Karpas-422 (cell line): ENCODE results near the gene AFAP1L2. TPM values are rescaled to one million over a fixed set of nuclear protein-coding genes. Genes with fewer than 3 reads are reported as not detected.

Experiments
- DNase-seq: peaks from one replicate; pipeline ENCODE4 v3.0.0-alpha.2; 2015
- H2AFZ ChIP-seq: fragments of 200-600 bp; sonication (generic); 2 replicates; pipeline ENCODE4 v1.6.1; 2014; ENCODE audit warnings: antibody characterized with exemption, low read length, mixed read lengths
- H3K27ac ChIP-seq: fragments of 200-600 bp; sonication (generic); 2 replicates; pipeline ENCODE4 v1.5.1; 2014; ENCODE audit warnings: mild to moderate bottlenecking, low read length, moderate library complexity
- H3K27me3 ChIP-seq: fragments of 200-600 bp; sonication (generic); 2 replicates; pipeline ENCODE4 v1.6.1; 2014; ENCODE audit warnings: low read length, mixed read lengths
- H3K36me3 ChIP-seq: fragments of 200-600 bp; sonication (generic); 2 replicates; pipeline ENCODE4 v1.6.1; 2014; ENCODE audit warnings: low read length, mixed read lengths; ENCODE audit not compliant: insufficient read depth
- H3K4me1 ChIP-seq: fragments of 200-600 bp; sonication (generic); 2 replicates; pipeline ENCODE4 v1.6.1; 2014; ENCODE audit warnings: mild to moderate bottlenecking, low read length, mixed read lengths
- H3K4me2 ChIP-seq: fragments of 200-600 bp; sonication (generic); 2 replicates; pipeline ENCODE4 v1.6.1; 2014; ENCODE audit warnings: low read length, low read depth, mild to moderate bottlenecking; ENCODE audit not compliant: poor library complexity, severe bottlenecking
- H3K4me3 ChIP-seq: fragments of 200-600 bp; sonication (generic); 2 replicates; pipeline ENCODE4 v1.5.1; 2014; ENCODE audit warnings: mild to moderate bottlenecking, antibody characterized with exemption, low read length, mixed read lengths
- H3K79me2 ChIP-seq: fragments of 200-600 bp; sonication (generic); 2 replicates; pipeline ENCODE4 v1.6.1; 2014; ENCODE audit warnings: mild to moderate bottlenecking, low read length, mixed read lengths
- H3K9ac ChIP-seq: fragments of 200-600 bp; sonication (generic); 2 replicates; pipeline ENCODE4 v1.6.0; 2014; ENCODE audit warnings: low read length
- H3K9me2 ChIP-seq: fragments of 200-600 bp; sonication (generic), shearing (Covaris generic); replicated peaks from 2 replicates; pipeline ENCODE4 v1.6.0; 2014; ENCODE audit warnings: mild to moderate bottlenecking, low read length, moderate library complexity; ENCODE audit not compliant: insufficient read depth
- H3K9me3 ChIP-seq: fragments of 300-700, 200-600 bp; sonication (generic); 2 replicates; pipeline ENCODE4 v1.6.1; 2014; ENCODE audit warnings: low read length, mixed read lengths
- H4K20me1 ChIP-seq: fragments of 200-600 bp; sonication (generic); 2 replicates; pipeline ENCODE4 v1.6.1; 2014; ENCODE audit warnings: mild to moderate bottlenecking, antibody characterized with exemption, low read length, low read depth; ENCODE audit not compliant: insufficient read depth
- total RNA-seq: library from RNA; depleted of rRNA; stranded (reverse); fragments of >200 nt; shearing (Covaris generic); gene quantifications from 2 replicates; pipeline ENCODE4 v1.2.3, GENCODE V29; 2014; ENCODE audit warnings: low replicate concordance

The AFAP1L2 gene
- total RNA-seq, 1 experiment from 2014 or later: 2.0 TPM

DNA sequence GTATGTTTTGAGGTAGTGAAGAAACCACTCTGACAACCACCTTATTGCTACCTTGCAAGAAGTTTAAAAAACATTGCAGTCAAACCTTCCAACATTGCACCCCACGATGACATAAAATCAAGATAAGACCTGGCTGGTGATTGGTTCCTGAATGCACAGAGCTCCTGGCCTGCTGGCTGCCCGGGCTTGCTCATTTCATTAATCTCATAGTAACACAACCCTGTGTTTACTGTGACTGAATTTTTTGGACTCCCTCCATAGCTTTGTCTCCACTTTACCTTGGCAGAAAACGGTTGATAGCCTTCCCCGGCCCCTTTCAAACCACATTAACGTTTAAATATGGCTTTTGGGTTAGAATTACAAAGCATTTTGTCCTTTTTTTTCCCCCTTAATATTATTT, 137.8 kb downstream of the AFAP1L2 start:
- Histone ChIP-seq H3K9me3 (no peaks in the 10 kb centered on the region), H3K9me2 (no peaks in the 10 kb centered on the region), H3K4me1 (no peaks in the 10 kb centered on the region), H3K27ac (no peak overlapping the region), H3K4me2 (no peak overlapping the region), H3K27me3 (no peaks in the 10 kb centered on the region), H2AFZ (no peak overlapping the region), H3K79me2 (no peaks in the 10 kb centered on the region), H3K36me3 (no peaks in the 10 kb centered on the region), H3K9ac (no peak overlapping the region), H4K20me1 (no peaks in the 10 kb centered on the region), H3K4me3 (no peak overlapping the region)
- DNase-seq: no peak

DNA sequence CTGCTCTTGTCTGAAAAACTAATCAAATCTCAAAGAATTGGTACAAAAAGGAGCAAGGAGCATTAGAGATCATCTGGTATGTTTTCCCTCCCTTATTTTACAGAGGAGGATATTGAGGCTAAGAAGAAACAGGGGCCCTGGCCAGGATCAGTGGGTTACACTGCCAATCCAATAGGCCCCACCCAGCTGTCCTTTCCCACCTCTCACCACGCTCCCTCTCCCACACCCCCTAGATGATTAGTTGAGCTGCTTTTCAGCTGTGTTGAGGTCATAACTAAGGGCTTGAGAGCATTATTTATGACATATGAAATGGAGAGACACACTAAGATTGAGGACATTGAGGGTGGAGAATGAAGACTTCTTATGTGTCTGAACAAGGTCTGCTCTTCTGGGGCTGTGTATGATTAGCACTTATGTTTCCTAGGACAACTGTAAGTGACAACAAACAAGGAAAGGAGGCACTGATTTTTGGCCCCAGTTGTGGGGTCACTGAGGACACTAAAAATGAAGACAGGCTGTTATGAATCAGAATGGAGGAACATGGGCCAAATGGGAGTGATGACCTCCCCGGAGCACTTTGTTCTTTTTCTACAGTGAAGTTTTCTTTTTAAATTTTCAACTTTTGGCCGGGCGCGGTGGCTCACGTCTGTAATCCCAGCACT, 138.8 kb downstream of the AFAP1L2 start:
- Histone ChIP-seq H3K4me2 (no peak overlapping the region), H3K9me3 (no peaks in the 10 kb centered on the region), H3K36me3 (no peaks in the 10 kb centered on the region), H3K9ac (no peak overlapping the region), H2AFZ (no peak overlapping the region), H3K79me2 (no peaks in the 10 kb centered on the region), H3K9me2 (no peaks in the 10 kb centered on the region), H3K27ac (no peak overlapping the region), H3K4me3 (no peak overlapping the region), H3K27me3 (no peaks in the 10 kb centered on the region), H3K4me1 (no peaks in the 10 kb centered on the region), H4K20me1 (no peaks in the 10 kb centered on the region)
- no peak for DNase-seq

GRCh38 chr10:114262496-114262895, 141.8 kb downstream of the AFAP1L2 start:
- H2AFZ ChIP-seq: no peak overlapping the region
- H4K20me1 ChIP-seq: no peaks in the 10 kb centered on the region
- no peak overlapping the region for H3K4me2 ChIP-seq
- H3K9ac ChIP-seq: no peak overlapping the region
- no peaks in the 10 kb centered on the region for H3K9me3 ChIP-seq
- no peak for DNase-seq
- no peaks in the 10 kb centered on the region for H3K36me3 ChIP-seq
- no peak overlapping the region for H3K4me3 ChIP-seq
- H3K79me2 ChIP-seq: no peaks in the 10 kb centered on the region
- no peaks in the 10 kb centered on the region for H3K9me2 ChIP-seq
- no peaks in the 10 kb centered on the region for H3K4me1 ChIP-seq
- H3K27ac ChIP-seq: no peak overlapping the region
- H3K27me3 ChIP-seq: no peaks in the 10 kb centered on the region

GRCh38 chr10:114261076-114261475, 143.2 kb downstream of the AFAP1L2 start:
- H3K9ac ChIP-seq: no peak overlapping the region
- H3K9me2 ChIP-seq: no peaks in the 10 kb centered on the region
- DNase-seq: no peak
- H3K9me3 ChIP-seq: no peaks in the 10 kb centered on the region
- H3K27ac ChIP-seq: no peak overlapping the region
- H3K4me3 ChIP-seq: no peak overlapping the region
- H3K4me2 ChIP-seq: no peak overlapping the region
- no peaks in the 10 kb centered on the region for H3K36me3 ChIP-seq
- H3K4me1 ChIP-seq: no peaks in the 10 kb centered on the region
- no peaks in the 10 kb centered on the region for H4K20me1 ChIP-seq
- H2AFZ ChIP-seq: no peak overlapping the region
- no peaks in the 10 kb centered on the region for H3K27me3 ChIP-seq
- no peaks in the 10 kb centered on the region for H3K79me2 ChIP-seq

GRCh38 chr10:114260366-114260765, 143.9 kb downstream of the AFAP1L2 start:
- H3K4me1 ChIP-seq: no peaks in the 10 kb centered on the region
- no peaks in the 10 kb centered on the region for H3K79me2 ChIP-seq
- H3K9ac ChIP-seq: no peak overlapping the region
- no peaks in the 10 kb centered on the region for H3K27me3 ChIP-seq
- H3K9me3 ChIP-seq: no peaks in the 10 kb centered on the region
- H2AFZ ChIP-seq: no peak overlapping the region
- no peak overlapping the region for H3K27ac ChIP-seq
- no peaks in the 10 kb centered on the region for H3K9me2 ChIP-seq
- no peaks in the 10 kb centered on the region for H4K20me1 ChIP-seq
- no peaks in the 10 kb centered on the region for H3K36me3 ChIP-seq
- H3K4me2 ChIP-seq: no peak overlapping the region
- H3K4me3 ChIP-seq: no peak overlapping the region
- no peak for DNase-seq

DNA sequence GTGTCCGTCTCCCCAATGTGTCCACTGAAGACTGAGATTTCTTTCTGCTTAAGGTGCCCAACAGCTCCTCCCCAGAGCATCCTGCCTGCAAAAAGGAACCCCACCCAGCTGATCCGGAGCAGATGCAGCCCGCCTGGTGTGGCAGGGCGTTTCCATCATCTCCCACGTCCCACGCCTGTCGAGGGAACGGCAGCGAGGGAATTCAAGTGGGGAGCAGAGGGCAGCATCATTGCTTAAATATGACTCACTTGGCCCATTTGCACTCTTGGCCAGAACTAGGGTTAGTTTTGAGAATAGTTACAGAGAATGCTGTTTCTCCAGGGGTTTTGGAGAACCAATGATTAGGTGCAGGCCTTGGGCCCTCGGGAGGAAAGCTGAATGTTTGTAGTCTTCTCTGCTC, 144.5 kb downstream of the AFAP1L2 start:
- Histone ChIP-seq H2AFZ (no peak overlapping the region), H3K79me2 (no peaks in the 10 kb centered on the region), H3K27ac (no peak overlapping the region), H3K9me3 (no peaks in the 10 kb centered on the region), H3K9ac (no peak overlapping the region), H4K20me1 (no peaks in the 10 kb centered on the region), H3K27me3 (no peaks in the 10 kb centered on the region), H3K4me3 (no peak overlapping the region), H3K9me2 (no peaks in the 10 kb centered on the region), H3K4me2 (no peak overlapping the region), H3K36me3 (no peaks in the 10 kb centered on the region), H3K4me1 (no peaks in the 10 kb centered on the region)
- DNase-seq: no peak

DNA sequence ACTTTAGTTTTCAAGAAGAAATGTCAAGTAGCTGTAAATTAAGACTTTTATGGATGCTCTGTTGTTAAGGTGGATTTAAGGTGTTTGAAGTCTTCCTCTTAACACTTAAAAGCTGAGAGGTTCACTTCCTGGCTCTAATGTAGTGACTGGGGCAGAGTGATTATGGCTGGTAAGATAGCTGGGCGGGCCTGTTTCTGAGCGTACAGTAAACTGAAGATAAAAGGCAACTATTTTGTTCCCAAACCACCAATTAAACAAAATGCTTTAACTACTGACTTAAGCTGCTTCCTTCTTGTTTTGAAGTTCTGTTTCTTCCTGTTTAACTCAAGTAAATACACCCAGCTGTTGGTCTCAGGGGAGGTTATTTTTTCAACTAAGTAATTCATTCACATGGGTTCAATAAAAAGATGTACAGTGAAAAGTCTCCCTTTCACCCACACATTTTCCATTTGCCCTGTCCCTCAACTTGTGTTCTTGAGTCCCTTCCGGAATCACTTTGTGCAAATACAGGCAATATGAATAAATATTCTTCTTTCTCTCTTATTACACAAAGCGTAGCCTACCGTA, 145.9 kb downstream of the AFAP1L2 start:
- Histone ChIP-seq H3K9ac (no peak overlapping the region), H3K36me3 (no peaks in the 10 kb centered on the region), H2AFZ (no peak overlapping the region), H4K20me1 (no peaks in the 10 kb centered on the region), H3K79me2 (no peaks in the 10 kb centered on the region), H3K27ac (no peak overlapping the region), H3K27me3 (no peaks in the 10 kb centered on the region), H3K9me2 (no peaks in the 10 kb centered on the region), H3K4me3 (no peak overlapping the region), H3K4me2 (no peak overlapping the region), H3K4me1 (no peaks in the 10 kb centered on the region), H3K9me3 (no peaks in the 10 kb centered on the region)
- no peak for DNase-seq

GRCh38 chr10:114257498-114257897, 146.8 kb downstream of the AFAP1L2 start:
- H3K36me3 ChIP-seq: no peaks in the 10 kb centered on the region
- no peaks in the 10 kb centered on the region for H3K4me1 ChIP-seq
- no peaks in the 10 kb centered on the region for H4K20me1 ChIP-seq
- H2AFZ ChIP-seq: no peak overlapping the region
- H3K79me2 ChIP-seq: no peaks in the 10 kb centered on the region
- DNase-seq: no peak
- H3K27me3 ChIP-seq: no peaks in the 10 kb centered on the region
- no peaks in the 10 kb centered on the region for H3K9me2 ChIP-seq
- no peak overlapping the region for H3K4me2 ChIP-seq
- H3K9ac ChIP-seq: no peak overlapping the region
- no peak overlapping the region for H3K4me3 ChIP-seq
- H3K27ac ChIP-seq: no peak overlapping the region
- H3K9me3 ChIP-seq: no peaks in the 10 kb centered on the region
